HG03045 (cell line): ENCODE measurements around the gene SMAD9.

Experiments
- ATAC-seq: cut with Tn5 transposase; IDR thresholded peaks from one replicate; pipeline ENCODE4 v1.9.1; 2021; ENCODE audit warnings: mild to moderate bottlenecking, moderate library complexity; ENCODE audit not compliant: unreplicated experiment

The SMAD9 gene

DNA sequence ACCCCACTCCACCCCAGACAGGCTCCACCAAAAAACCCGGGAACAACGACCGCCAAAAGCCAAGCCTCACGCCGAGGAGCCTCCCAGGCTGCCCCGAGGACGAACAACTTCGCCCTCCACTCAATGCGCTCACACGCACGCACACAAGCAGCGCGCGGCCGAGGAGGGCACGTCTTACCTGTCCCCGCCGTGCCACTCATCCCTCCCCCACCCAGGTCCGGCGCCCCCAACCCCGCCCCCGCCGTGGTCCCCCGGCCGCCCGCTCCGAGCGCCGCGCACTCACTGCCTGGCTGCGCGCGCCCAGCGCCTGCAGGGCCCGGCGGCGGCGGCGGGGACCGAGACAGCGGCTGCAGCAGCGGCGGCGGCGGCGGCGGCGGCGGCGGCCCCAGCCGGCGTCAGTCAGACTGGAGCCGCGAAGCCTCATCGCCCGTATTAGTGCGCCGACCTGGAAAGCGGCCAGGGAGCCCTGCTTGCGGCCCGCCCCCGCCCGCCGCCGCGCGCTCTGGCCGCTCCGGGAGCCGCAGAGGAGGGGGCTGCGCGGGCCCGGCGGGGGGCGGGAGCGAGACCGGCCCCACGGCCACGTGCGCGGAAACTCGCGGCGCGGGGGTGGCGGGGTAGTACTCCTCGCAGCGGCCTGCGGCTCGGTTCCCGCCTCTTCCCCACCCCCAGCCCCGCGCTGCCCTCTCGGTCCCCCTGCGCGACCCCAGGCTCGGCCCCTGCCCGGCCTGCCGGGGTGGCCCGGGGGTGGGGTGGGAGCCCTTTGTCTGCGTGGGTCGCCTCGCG lies at the start of gene SMAD9:
TSS of gene SMAD9 (minus strand) at position 406 of the 783 bp plus-strand sequence. CDS start 40,549 bp downstream, outside the sequence.
- peak; percentile 72 for ATAC-seq

DNA sequence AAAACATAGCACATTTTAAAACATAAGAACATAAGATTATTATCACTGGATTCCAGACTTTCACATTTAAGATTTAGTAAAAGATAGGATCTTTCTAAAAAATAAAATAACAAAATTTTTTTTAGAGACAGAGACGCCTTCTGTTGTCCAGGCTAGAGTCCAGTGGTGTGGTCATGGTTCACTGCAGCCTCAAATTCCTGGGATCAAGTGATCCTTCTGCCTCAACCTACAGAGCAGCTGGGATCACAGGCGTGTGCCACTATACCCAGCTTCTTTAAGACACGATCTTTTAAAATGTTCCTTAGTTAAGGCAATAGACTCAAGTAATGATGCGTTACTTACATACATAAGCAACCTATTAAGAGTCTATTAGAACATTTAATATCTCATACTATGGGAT lies 46.4 kb upstream of the SMAD9 start:
- no peak for ATAC-seq

DNA sequence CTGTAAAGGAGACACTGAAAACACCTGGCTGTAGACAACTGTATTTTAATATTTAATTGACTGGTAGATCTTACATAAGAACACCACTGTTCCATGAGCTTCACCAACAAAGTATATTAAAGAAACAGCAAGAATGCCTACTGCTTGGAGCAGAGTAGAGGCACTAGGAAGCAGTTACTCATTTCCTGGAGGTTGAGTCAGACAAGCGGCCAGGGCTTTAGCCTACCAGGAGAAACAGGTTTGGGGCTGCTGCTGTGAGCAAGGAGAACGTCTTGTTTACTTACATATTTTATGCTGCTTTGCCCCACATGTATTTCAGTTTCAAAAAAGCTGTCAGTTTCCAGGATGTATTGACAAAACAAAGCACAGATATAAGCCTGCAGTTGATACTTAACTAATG lies 45.7 kb upstream of the SMAD9 start:
- ATAC-seq: no peak

DNA sequence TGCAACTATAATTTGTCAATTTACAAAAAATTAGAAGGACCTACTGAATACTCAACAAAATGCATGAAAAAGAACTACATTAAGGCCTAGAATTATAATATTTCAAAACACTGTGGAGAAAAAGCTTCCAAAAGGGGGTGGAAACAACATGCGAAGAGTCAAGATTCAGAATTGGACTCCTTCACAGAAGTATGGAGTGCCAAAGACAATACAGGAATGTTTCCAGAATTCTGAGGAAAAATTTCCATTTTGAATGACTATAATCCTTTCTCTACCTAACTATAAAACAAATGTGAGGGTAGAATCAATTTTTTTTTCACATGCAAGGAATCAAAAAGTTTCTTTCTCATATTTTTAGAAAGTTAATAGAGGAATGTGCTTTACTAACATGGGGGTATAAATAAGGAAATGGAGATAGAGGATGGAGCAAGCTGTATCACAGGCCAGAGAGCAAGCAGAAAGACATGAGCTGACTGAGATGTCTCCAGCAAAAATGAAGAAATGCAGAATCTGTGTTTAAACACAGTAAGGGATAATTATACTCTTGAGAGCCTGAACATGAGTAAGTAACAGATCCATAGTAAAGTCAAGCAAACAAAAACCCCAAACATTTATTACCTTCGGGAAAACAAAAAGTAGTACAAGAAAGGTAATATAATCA lies 39.5 kb upstream of the SMAD9 start:
- ATAC-seq: no peak

DNA sequence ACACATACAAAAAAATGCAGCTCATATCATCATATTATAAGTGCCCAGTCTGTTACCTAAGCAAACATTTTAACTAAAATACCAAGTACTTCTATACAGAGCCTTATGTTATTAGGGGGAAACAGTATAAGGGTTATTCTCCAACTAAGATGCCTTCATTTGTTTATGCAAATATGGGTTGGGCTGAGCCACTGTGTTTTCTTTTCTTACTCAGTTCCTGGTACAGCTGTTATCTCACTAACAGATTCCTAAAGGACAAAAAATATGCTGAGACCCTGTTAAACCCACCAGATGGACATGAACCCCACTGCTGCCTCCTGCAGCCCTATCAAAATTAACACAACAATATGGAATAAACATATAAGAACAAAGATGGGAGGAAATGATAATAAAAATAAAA lies 34.5 kb upstream of the SMAD9 start:
- no peak for ATAC-seq

DNA sequence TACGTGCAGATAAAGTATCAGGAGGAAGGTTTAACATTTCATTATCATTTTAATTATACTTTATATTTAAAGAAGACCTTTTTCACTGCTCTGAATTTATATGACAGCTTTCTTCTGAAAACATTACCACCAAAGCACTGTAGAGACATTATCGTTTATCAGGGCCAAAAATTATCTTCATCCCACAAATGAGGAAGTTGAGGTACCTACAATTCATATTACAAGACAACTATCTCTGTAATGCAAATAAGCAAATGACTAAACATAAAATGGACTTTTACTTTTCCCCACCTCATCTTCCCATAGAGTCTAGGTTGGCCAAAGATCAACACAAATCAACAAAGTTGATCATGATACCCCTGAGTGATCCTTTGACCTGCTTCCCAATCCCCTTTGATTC lies 30.9 kb upstream of the SMAD9 start:
- ATAC-seq: no peak

DNA sequence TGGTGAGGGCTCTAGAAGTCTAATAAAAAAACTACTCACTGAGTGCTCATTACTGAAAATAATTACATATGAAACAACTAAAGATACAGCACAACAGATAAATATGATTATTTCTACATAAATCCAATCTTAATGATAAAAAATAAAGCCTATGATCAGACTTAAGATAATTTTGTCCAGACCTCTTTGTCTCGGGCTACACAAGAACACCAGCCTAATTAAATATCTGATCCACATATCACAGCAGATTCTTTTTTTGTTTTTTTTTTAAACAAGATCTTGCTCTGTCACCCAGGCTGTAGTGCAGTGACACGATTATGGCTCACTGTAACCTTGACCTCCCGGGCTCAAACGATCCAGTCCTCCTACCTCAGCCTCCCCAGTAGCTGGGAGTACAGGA lies 30.3 kb upstream of the SMAD9 start:
- ATAC-seq: no peak

DNA sequence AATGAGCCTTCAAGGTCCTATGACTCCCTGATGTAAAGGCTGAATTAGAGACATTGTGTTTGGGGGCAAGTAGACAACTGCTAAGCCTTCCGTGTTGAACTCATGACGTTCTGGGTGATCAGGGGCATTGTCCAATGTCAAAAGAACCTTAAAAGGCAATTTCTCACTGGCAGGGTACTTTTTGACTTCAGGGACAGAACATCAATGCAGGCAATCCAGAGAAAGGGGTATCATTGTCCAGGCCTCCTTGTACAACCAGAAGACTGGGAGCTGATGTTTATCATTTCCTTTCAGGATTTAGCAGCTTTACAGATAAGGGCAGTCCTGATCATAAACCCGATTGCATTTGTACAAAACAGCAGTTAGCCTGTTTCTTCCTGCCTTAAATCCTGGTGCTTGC lies 25.0 kb upstream of the SMAD9 start:
- ATAC-seq: no peak

DNA sequence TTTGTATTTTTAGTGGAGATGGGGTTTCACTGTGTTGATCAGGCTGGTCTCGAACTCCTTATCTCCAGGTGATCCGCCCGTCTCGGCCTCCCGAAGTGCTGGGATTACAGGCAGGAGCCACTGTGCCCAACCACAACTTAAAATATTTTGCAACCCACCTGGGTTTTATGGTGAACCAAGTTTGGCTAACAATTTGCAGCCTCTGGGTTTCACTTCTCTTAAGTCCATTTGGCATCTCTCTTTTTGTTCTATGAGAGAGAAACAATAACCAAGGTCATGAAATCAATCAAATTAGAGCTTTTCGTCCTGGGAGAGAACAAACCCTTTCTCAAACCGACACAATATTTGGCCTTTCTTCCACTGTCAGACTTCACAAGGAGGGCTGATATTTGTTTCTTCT lies 5.6 kb upstream of the SMAD9 start:
- ATAC-seq: no peak

DNA sequence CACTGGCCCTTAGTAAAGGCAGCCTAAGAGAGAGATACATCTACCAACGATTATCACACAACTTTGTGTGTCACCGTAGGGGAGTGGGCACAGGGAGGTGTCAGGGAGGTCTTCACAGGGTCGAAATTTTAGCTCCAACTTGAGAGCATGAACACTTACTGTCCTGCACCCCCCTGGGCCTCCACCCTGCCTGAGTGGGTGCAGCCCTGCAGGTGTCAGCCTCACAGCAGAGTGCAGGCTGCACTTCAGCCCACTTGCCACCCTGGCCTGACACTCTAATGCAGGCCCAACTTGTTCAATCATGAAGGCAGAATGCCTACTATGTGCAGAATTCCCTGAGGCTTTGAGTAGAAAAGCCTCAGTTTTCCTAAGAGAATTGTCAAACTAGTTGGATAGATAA lies 4.0 kb upstream of the SMAD9 start:
- no peak for ATAC-seq

DNA sequence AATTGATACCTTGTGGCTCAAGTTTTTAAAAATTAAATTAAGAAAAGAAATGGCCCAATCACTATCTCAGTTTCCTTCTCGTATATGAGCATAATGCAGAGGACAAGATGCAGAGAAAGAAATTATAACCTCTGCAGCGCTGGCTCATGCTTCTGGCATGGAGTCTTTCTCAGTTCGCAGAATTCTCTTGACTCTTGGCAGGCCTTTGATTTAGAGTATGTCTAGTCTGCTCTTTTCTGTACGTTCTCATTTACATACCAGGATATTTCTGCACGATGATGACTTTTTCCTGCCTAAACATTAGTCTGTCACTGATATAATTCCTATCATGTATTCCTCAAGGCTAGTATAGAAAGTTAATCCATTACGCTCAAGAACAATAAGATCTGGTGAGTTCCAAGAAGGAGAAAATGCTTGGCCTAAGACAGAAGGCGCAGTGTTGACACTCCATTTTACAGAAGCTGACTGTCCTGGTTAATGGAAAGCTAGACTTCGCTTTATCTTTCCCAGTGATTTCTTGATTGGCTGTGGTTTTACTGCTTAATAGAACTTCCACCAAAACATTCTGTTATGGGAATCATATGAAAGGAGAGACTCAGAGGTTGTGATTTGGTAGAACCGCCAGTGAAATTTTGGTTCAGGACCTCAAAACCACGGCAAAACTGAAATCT lies 1.7 kb upstream of the SMAD9 start:
- ATAC-seq: no peak

DNA sequence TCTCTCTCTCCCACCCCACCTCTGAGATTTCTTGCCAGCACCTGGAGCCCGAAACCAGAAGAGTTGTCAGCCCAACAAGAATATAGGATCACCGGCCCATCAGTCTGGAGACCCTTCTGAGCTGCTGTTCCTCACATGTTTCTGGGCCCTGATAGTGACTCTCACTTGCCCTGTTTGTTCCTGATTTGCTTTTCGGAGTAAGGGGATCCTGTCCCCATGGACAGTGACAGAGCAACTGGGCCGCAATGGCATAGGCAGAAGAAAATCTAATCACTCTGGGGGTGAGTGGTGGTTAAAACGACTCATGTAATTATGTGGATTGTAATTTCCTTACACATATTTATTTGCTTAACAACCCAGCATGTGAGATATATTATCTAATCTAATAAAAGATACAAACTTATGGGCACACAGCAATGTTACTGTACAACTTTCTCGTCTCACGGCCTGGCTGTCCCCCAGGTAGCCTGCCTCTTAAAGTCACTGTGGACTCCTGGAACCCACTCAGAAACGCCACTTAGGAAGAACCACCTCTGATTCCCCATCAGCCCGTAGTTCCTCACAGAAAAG lies 663 bp upstream of the SMAD9 start:
- no peak for ATAC-seq

DNA sequence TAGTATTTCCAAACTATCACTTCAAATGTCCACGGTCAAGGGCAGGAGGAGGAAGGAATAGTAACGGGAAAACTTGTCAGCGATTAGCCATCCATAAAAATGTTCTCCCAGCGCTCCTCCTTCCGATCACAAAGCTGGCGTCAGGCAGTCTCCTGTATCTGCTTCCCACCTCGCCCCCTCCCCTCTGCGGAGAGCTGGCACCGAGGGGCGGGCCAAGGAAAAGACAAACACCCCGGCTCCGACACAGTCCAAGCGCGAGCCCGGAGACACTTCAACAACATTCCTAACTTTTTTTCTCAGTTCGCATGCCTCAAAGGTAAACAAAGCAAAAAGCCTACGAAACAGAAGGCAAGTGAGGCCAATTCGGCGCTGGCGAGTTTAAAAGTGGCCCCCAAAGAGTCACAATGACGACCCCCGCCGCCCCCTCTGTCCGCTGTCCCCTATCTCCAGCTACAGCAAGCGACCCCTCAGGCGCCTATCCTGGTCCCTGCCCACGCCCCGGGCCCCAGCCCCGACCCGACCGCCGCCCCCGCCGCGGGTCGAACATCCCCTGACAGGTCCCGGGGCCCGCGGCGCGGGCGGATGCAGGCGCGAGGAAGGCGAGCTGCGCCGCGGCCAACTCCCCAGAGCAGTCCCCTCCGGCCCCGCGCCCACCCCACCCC lies 736 bp downstream of the SMAD9 start:
- ATAC-seq: peak; percentile 27

DNA sequence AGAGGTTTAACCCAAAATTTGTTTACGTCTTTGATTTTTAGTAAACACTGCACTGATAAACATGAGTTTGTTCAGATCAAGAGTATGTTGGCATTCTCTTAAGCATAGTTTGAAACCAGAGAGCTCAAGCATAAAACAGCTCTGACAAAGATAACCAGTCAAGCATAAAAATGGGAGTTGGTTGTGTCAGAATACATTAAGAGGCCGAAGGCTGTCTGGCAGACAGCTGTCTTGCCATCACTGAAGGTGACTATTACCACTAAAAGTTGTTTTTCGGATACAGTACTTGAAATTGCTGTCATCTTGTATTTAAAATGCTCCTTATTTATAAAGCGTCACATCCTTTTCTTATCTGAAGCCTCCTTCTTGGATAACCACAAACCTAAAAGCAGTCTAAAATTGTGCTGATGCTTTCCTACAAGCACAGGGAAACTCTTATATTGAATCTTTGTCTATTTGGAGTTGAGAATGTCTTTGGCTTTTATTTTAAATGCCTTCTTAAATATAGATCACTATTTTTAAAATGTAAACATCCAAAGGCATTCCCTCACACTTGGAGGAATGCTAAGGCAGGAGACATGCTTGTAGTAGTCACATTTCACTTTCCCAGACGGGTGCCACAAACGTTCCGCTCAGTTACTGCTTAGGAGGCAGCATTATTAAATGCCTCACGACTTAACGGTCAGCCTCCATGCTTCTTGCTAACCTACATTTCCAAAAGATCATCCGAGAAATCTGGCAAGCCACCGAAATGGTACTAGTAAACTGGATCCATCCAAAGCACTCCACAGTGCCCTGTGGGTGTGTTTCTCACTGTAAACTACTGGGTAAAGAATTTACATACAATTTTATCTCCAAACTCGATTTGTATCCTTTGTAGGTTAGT lies 1.5 kb downstream of the SMAD9 start:
- no peak for ATAC-seq

DNA sequence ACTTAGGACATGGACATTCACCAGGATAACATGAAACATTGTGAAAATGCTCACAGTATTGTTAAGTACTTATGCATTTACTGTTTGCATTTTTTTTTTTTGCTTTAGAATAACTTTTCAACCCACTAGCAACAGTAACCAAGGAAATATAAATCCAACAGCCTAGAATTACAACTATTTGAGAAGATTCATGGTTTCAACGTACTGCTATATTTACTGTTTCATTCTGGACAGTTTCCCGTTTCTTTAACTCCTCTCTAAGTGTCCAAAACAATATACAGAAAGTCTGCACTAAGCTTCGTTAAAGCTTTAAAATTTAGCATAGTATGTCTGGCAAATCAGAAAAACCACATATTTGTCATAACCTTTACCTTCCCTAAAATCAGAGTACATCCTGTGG lies 2.7 kb downstream of the SMAD9 start:
- ATAC-seq: no peak

DNA sequence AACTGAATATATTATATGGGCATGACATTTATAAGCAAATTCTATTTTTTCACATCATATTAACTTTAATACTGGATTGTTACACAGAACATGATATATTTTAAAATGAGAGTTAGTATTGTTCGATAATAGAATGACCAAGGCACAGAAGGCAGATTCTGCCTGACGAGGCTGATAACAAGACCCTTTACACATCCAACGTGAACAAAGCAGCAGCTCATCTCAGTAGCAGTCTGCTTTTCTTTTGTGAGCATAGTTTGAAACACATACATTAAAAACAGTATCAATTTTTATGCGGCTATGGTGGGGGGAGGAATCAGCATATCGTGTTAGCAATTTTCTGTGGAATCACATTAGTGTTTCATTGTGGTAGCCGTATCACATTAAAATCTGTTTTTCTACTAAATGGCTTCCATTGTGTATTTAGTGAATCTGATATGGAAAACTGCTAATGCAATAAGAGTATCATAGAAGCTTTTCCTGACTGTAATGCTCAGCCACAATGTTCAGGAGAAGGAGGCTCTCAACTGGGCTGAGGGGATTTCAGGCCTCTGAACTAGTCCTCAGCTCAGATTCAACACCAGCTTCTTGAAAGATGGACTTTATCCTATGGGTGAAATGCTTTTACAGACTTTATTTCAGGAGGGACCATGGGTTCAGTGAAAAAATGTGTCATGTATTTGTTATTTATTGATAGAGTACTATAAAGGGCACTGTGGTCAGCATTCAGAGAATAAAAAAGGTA lies 4.0 kb downstream of the SMAD9 start:
- ATAC-seq: no peak

DNA sequence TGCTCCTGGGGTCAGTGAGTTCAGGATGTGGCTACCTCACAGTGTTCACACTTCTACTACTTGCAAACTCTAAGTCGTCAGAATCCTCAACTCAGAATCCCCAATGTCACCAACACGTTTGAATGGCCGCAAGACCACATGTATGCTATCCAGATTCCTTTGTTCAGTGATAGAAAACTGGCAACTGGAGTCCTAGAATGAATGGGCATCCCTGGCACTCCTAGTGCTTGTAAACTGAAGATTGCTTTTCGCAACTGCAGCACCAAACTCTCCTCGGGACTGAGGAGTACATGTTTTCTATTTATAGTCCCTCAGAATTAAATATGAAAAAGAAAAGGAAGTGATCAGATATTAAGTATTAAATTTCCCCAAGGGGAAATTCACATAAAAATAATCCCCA lies 4.9 kb downstream of the SMAD9 start:
- ATAC-seq: no peak

DNA sequence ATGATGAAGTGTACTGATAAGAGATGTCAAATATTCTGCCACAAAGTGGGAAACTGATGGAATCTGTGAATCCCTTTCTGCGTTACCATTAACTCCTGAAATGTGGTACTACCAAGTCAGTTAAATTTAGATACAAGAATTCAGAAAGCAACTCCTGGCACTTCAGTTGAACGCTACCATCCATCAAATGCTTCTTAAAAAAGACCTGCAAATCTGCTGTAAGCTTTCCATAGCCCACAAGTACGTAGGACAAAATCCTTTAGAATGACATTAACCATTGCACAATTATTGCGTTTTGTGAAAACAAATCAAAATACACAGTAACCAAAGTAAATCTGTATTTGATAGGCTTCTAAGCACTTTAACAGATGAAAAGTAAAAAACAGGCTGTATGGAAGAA lies 5.4 kb downstream of the SMAD9 start:
- no peak for ATAC-seq

DNA sequence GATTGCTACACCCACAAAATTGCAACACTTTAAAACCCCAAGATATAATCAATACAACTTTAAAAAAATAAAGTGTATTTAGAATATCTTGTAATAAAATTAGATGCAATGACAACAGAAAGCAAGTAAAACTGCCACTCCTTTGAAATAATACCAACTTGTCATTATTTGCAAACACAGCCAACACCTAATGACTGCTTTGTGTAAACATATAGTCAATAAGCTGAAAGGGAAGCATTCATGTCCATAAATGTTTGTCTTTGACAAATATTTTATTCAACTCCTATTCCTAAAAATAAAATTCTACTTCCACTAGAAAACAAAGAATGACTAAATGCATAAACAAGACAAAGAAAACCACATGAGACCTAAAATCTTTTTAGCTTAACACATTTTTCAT lies 6.6 kb downstream of the SMAD9 start:
- no peak for ATAC-seq

DNA sequence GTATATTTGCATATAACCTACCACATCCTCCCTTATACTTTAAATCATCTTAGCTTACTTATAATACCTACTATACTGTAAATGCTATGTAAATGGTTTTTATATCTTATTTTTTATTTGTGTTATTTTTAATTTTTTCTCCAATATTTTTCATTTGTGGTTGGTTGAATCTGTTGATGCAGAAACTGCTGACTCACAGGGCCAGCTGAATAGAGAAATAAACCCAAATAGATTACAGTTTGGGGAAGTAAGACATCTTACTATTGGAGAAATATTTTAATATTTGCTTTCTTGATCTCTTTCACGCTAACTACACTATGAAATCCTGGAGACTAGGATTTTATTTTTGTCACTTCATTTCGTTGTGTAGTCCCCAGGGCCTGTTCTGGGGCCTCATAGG lies 7.1 kb downstream of the SMAD9 start:
- ATAC-seq: no peak
